Measurements from ENCODE around the gene METTL1. TPM values are rescaled to one million over a fixed set of nuclear protein-coding genes. Genes with fewer than 3 reads are reported as not detected.
A peak's percentile ranks its signal among the peaks of the same experiment; 100 is the strongest.
"Not testable (repeated sequence)": the region's sequence is repeated elsewhere in the genome, so short reads cannot be mapped to it uniquely, and the experiment has no call there.

The METTL1 gene
- 21.1 TPM for polyA plus RNA-seq (2012; ENCODE audit: low read depth, missing spikeins)

DNA sequence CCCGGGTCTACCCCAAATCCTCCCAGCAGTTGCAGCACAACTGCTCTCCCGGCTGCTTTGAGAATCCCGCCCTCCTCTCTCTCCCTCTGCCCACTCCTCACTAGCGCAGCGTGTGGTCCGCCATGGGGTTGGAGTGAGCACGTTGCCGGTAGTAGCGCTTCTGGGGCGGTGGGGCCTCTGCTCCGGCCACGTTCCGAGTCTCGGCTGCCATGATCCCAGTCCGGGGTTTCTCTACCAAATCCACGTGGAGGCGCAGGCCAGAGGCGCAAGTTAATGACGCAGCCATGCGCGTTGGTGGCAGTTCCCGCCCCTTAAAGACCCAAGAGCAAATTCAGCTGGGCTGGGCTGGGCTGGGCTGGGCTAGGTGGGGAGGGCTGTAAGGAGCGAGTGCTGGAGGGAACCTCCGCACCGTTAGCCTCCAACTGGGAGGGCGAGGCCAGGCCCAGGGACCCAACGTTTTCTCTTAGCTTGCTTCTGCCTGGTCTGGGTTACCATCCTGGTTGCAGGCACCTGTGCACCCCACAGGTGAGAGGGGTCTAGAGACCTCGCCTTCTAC, at the start of gene METTL1:
TSS of gene METTL1 (minus strand) at position 233 of the 556 bp plus-strand sequence. CDS start at position 211, 22 bp downstream.
- TF ChIP-seq POLR2AphosphoS5 (IDR thresholded peaks at IDR 0.05; ENCODE audit: low read depth, low read length) (peak; percentile 91), POU2F2 (IDR thresholded peaks at IDR 0.05; ENCODE audit: low read depth, low read length) (peak; percentile 65; the same call in 1 of the 2 replicates), TAF1 (IDR thresholded peaks at IDR 0.05; ENCODE audit: low read depth, low read length) (peak; percentile 91), PAX5 (IDR thresholded peaks at IDR 0.05; ENCODE audit: insufficient read depth, low read length, severe bottlenecking) (peak; percentile 60), POLR2A (IDR thresholded peaks at IDR 0.05; ENCODE audit: low read depth, low read length) (peak; percentile 88), SPI1 (IDR thresholded peaks at IDR 0.05; ENCODE audit: low read depth, low read length) (no peak)
- FAIRE-seq, result peak; percentile 94
- DNase-seq (ENCODE audit: insufficient read length, low spot score), result peak; percentile 92

DNA sequence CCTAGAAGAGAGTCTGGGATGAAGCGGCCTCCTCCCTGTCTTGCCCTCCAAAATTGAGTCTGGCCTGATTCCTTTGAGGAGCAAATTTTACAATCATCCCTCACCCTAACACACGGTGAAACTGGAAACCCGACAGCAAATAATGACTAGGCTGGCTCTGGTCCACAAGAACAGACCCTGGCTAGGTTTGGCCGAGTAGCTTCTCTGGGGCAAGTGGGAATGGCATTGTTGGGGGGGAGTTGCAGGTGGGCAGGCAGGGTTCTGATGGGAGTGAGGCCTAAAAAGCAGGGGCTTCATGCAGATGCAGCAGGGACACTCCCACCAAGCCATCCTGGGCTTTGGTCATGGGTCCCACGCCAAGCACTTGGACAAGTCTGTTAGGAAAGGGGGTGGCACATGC, 49.1 kb upstream of the METTL1 start:
- not testable (repeated sequence) for FAIRE-seq; DNase-seq (ENCODE audit: insufficient read length, low spot score)

DNA sequence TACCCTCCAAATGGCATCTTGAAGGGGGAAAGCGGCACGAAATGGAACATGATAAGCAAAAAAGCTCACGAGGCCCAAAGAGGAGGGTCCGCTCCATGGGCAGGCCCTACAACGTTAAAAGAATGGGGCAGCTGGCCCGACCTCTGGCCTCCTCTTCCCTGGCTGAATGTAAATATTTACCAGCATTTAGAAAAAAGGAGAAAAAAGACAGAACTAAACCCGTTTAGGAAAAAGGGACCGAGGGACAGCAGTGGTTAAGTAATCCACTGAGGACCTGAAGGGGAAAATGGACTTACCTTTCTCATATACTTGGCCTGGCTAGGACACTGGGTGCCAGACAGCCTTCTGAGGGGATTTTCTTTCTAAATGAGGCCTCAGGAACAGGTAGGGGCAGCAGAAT, 48.2 kb upstream of the METTL1 start:
- not testable (repeated sequence) for FAIRE-seq; DNase-seq (ENCODE audit: insufficient read length, low spot score)

DNA sequence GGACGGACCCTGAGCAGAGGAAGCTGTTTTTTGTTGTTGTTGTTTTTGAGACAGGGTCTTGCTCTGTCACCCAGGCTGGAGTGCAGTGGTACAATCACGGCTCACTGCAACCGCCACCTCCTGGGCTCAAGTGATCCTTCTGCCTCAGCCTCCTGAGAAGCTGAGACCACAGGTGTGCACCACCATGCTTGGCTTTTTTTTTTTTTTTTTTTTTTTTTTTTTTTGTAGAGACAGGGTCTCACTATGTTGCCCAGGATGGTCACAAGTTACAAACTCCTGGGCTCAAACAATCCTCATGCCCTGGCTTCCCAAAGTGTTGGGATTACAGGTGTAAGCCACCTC, 46.1 kb upstream of the METTL1 start:
- not testable (repeated sequence) for FAIRE-seq; DNase-seq (ENCODE audit: insufficient read length, low spot score)

DNA sequence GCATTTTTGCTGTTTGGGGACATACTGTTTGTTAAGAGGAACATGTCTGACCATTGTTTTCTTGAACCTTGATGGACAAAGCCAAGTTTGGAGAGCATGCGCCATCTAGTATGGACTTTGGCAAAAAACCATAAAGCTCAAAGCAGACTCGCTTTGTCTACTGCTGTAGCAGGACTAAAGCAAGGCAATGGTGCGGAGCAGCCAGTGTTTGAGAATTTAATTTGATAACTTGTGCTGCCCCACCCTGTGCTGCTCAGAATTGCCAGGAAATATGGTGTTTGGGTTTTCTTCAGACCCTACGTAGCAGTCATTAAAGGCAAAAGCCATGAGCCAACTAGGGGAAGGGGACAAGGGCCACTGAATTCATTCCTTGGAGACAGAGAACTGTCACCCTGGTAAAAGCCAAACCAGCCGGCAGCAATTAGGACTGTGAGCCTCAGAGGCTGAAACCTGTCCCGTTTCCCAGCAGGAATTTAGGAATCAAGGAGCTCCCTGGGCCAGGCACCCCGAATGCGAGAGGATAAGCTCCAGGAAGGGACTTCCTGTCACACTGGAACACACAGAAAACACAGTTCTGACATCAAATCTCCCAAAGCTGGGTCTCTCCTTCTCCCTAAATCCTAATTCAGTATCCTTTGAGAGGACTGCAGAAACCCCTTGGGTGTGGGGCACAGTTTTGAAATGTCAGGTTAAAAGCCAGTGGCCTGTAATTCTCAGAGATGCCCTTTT, 45.5 kb upstream of the METTL1 start:
- TF ChIP-seq POU2F2 (IDR thresholded peaks at IDR 0.05; ENCODE audit: low read depth, low read length), result no peak
- TF ChIP-seq POLR2A (IDR thresholded peaks at IDR 0.05; ENCODE audit: low read depth, low read length), result no peak
- no peak for TF ChIP-seq SPI1 (IDR thresholded peaks at IDR 0.05; ENCODE audit: low read depth, low read length)
- TF ChIP-seq TAF1 (IDR thresholded peaks at IDR 0.05; ENCODE audit: low read depth, low read length), result no peak
- TF ChIP-seq POLR2AphosphoS5 (IDR thresholded peaks at IDR 0.05; ENCODE audit: low read depth, low read length), result no peak
- no peak for TF ChIP-seq PAX5 (IDR thresholded peaks at IDR 0.05; ENCODE audit: insufficient read depth, low read length, severe bottlenecking)
- no peak for DNase-seq (ENCODE audit: insufficient read length, low spot score)
- no peak for FAIRE-seq

DNA sequence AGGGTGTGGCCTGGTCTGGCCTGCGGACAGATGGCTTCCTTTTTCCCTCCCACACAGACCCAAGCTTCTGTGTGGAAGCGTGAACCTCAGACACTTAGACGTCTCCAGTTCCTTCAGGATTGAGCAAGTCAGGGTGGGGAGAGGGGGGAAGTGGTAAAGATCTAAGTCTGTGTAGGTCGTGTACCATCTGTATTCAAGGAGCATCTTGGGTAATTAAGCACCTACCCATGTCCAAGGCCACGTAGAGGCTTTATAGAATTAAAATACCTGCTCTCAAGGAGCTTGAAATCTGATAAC, 44.9 kb upstream of the METTL1 start:
- FAIRE-seq (no peak), DNase-seq (ENCODE audit: insufficient read length, low spot score) (no peak)
- TF ChIP-seq POLR2AphosphoS5 (IDR thresholded peaks at IDR 0.05; ENCODE audit: low read depth, low read length) (no peak), POU2F2 (IDR thresholded peaks at IDR 0.05; ENCODE audit: low read depth, low read length) (no peak), PAX5 (IDR thresholded peaks at IDR 0.05; ENCODE audit: insufficient read depth, low read length, severe bottlenecking) (no peak), POLR2A (IDR thresholded peaks at IDR 0.05; ENCODE audit: low read depth, low read length) (no peak), TAF1 (IDR thresholded peaks at IDR 0.05; ENCODE audit: low read depth, low read length) (no peak), SPI1 (IDR thresholded peaks at IDR 0.05; ENCODE audit: low read depth, low read length) (no peak)

DNA sequence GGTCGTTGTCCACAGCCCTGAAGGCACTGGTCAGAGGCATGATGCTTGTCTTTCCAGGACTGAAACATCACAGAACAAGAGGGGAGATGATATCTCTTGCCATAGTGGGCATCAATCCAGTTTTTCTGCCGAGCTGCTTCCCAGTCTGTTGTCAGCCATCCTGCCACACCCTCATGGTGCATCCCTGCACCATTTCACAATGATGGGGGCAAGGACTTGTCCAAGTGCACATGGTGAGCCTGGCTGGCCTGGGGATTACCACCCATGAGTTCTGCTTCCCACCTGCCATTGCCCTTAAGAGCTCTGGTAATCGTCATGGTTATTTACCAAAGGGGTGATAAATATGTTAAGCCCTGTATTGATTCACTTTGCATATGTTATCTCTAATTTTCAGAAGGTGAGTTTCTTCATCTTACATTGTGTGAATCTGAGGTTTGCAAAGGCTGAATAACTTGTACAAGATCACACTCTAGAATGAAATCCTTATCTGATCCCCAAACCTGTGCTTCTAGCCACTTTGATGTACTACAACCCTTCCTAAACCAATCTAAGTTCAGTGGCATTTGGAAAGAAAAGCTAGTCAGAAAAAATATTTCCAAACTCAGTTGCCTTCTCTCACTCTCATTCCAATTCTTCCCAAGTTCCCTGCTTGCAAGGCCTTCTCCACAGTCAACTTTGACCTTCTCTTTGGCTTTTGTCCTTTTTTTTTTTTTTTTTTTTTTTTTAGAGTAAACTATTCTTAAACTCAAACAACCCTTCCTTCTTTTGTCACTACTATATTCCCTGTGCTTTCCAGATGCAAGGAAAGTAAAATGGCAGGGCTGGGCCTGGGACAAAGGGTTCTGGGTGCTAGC, 44.3 kb upstream of the METTL1 start:
- no peak for FAIRE-seq
- DNase-seq (ENCODE audit: insufficient read length, low spot score), result no peak
- no peak for TF ChIP-seq POLR2A (IDR thresholded peaks at IDR 0.05; ENCODE audit: low read depth, low read length)
- no peak for TF ChIP-seq TAF1 (IDR thresholded peaks at IDR 0.05; ENCODE audit: low read depth, low read length)
- no peak for TF ChIP-seq POLR2AphosphoS5 (IDR thresholded peaks at IDR 0.05; ENCODE audit: low read depth, low read length)
- TF ChIP-seq SPI1 (IDR thresholded peaks at IDR 0.05; ENCODE audit: low read depth, low read length), result no peak
- no peak for TF ChIP-seq PAX5 (IDR thresholded peaks at IDR 0.05; ENCODE audit: insufficient read depth, low read length, severe bottlenecking)
- TF ChIP-seq POU2F2 (IDR thresholded peaks at IDR 0.05; ENCODE audit: low read depth, low read length), result no peak

DNA sequence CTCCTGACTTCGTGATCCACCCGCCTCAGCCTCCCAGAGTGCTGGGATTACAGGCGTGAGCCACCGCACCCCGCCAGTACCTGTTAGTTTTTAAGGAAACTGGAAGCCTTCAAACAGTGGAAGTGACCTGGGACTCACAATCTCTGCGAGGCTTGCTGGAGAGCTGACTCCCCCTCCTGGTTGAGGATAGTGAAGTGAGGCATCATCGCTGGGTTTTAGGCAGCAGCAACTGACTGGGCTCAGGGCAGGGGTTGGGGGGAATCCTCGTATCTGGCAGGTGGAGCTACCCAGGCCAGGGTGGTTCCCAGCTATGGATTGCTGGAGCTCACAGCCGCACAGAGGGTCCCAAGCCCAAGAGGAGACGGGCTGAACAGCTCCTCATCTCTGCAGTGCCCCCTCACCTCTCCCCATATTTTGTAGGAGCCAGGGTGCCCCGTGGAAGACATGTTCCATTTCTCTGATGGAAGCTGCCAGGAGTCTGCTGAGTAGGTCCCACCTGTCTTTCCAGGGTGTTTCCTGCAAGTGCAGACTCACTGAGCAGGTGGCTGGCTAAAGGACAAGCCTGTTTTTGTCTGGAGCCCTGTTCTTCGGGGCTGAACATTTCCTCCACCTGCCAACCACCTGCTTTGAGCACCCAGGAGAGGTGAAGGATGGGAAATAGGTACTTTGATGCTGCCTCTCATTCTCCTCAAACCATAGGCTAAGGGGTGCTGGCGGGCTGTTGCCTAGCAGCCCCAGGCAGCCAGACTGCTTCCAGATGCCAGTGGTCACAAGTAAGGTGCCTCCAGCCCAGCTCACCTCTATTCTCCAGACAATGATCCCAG, 43.5 kb upstream of the METTL1 start:
- DNase-seq (ENCODE audit: insufficient read length, low spot score) (no peak), FAIRE-seq (no peak)
- TF ChIP-seq POLR2AphosphoS5 (IDR thresholded peaks at IDR 0.05; ENCODE audit: low read depth, low read length) (no peak), TAF1 (IDR thresholded peaks at IDR 0.05; ENCODE audit: low read depth, low read length) (no peak), SPI1 (IDR thresholded peaks at IDR 0.05; ENCODE audit: low read depth, low read length) (no peak), POU2F2 (IDR thresholded peaks at IDR 0.05; ENCODE audit: low read depth, low read length) (no peak), POLR2A (IDR thresholded peaks at IDR 0.05; ENCODE audit: low read depth, low read length) (no peak), PAX5 (IDR thresholded peaks at IDR 0.05; ENCODE audit: insufficient read depth, low read length, severe bottlenecking) (no peak)

DNA sequence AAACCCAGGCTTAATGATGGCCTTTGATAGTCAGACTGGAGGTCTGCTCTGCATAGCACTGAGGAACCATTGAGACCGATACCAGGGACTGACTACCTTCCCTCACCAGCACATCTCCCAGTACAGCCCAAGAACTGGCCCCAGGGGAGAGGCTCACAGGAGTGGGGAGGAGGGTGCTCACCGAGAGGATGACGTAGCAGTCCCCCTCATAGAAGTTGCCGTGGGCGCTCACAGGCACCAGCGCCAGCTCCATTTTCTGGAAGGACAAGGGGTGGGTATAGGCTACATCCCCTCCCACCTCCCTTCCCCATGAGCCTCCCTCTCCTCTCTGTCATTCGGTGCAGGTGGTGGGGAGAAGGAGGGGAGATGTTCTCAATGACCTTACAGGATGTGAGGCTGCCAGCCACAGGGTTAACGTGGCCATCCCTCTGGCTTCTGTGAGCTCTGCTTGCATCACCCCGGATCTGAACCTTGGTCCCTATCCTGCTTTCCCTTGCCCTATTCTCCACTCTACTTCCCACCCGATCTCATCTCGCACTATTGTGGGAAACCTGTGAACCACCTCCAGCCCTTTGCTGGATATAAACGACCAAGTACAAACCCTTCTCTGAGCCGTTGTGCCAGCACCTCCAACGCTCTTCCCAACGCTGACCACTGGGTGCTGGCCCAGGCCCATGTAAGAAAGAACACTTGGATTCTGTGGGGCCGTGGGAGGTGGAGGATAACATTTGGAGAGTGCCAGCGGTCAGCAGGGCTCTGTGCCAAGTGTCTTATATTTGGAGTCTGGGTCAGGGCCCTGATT, 42.3 kb upstream of the METTL1 start:
- no peak for DNase-seq (ENCODE audit: insufficient read length, low spot score)
- no peak for FAIRE-seq
- TF ChIP-seq POLR2A (IDR thresholded peaks at IDR 0.05; ENCODE audit: low read depth, low read length), result no peak
- TF ChIP-seq POLR2AphosphoS5 (IDR thresholded peaks at IDR 0.05; ENCODE audit: low read depth, low read length), result no peak
- TF ChIP-seq TAF1 (IDR thresholded peaks at IDR 0.05; ENCODE audit: low read depth, low read length), result no peak
- TF ChIP-seq SPI1 (IDR thresholded peaks at IDR 0.05; ENCODE audit: low read depth, low read length), result no peak
- no peak for TF ChIP-seq POU2F2 (IDR thresholded peaks at IDR 0.05; ENCODE audit: low read depth, low read length)
- TF ChIP-seq PAX5 (IDR thresholded peaks at IDR 0.05; ENCODE audit: insufficient read depth, low read length, severe bottlenecking), result no peak
